GM18951 (cell line): ENCODE results near the gene DNAH14.
"Not testable (repeated sequence)": the region's sequence is repeated elsewhere in the genome, so short reads cannot be mapped to it uniquely, and the experiment has no call there.

Source experiments
- POLR2A ChIP-seq: IDR thresholded peaks from 4 replicates; pipeline ENCODE4 v1.6.1; 2011; ENCODE audit warnings: mild to moderate bottlenecking; ENCODE audit not compliant: insufficient read length, insufficient read depth; ENCODE audit errors: extremely low read depth
- in situ Hi-C: fragments of 300-500 bp; cut with MboI; formaldehyde crosslinking; loops from one replicate; pipeline ENCODE4 v1.12.0; 2022; ENCODE audit warnings: low sequenced_read_pairs, mixed read lengths, inconsistent platforms; ENCODE audit not compliant: unreplicated experiment

The DNAH14 gene

DNA sequence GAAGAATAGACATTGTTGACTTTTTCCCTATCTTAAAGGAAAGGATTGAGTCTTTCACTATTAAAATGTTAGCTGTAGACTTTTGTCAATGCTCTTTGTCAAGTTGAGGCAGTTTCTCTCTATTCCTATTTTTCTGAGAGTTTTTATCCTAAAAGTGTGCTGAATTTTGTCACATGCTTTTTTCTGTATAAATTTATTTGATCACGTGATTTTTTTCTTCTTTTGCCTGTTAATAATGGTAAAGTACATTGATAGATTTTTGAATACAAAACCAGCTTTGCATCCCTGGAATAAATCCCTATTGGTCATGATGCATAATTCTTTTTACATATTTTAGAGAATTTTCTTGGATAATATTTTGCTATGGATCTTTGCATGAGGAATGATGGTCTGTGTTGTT, 60.1 kb downstream of the DNAH14 start:
- in situ Hi-C loops: no loop called here
- no peak for TF ChIP-seq POLR2A

DNA sequence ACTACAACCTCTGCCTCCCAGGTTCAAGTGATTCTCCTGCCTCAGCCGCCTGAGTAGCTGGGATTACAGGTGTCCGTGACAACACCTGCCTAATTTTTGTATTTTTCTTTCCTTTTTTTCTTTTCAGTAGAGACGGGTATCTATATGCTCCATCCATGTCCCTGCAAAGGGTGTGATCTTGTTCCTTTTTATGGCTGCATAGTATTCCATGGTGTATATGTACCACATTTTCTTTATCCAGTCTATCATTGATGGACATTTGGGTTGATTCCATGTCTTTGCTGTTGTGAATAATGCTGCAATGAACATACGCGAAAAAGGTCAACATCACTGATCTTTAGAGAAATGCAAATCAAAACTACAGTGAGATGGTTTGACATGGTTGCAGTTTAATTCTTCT, 62.1 kb downstream of the DNAH14 start:
- in situ Hi-C loops: not testable (repeated sequence)

GRCh38 chr1:224995602-224996001, 66.1 kb downstream of the DNAH14 start:
- TF ChIP-seq POLR2A: no peak
- in situ Hi-C loops: no loop called here

GRCh38 chr1:224996266-224996665, 66.8 kb downstream of the DNAH14 start:
- in situ Hi-C loops: no loop called here
- no peak for TF ChIP-seq POLR2A

DNA sequence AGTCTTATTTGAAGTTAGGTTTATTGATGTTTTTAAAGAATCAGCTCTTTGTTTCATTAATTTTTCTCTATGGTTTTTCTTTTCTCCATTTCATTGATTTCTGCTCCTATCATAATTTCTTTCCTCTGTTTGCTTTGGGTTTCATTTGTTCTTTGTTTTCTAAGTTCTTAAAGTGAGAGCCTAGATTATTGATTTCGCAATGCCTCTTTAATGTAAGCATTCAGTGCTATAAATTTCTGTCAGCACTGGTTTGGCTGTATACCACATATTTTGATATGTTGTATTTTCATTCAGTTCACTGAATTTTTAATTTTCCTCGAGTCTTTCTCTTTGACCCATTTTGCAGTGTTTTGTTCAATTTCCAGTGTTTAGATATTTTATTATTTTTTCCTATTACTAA, 68.7 kb downstream of the DNAH14 start:
- in situ Hi-C loops: no loop called here
- TF ChIP-seq POLR2A: no peak

GRCh38 chr1:225004396-225004795, 74.9 kb downstream of the DNAH14 start:
- in situ Hi-C loops: no loop called here
- TF ChIP-seq POLR2A: no peak

- in situ Hi-C loops: not testable (repeated sequence)
These were observed 76.9 kb downstream of the DNAH14 start for GRCh38 chr1:225006352-225006751.

DNA sequence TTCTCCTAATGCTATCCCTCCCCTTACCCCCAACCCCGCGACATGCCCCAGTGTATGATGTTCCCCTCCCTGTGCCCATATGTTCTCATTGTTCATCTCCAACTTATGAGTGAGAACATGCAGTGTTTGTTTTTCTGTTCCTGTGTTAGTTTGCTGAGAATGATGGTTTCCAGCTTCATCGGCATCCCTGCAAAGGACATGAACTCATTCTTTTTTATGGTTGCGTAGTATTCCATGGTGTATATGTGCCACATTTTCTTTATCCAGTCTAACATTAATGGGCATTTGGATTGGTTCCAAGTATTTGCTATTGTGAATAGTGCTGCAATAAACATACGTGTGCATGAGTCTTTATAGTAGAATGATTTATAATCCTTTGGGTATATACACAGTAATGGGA, 78.6 kb downstream of the DNAH14 start:
- in situ Hi-C loops: not testable (repeated sequence)

- TF ChIP-seq POLR2A: no peak
- in situ Hi-C loops: no loop called here
These were observed 91.6 kb downstream of the DNAH14 start for GRCh38 chr1:225021037-225021436.

DNA sequence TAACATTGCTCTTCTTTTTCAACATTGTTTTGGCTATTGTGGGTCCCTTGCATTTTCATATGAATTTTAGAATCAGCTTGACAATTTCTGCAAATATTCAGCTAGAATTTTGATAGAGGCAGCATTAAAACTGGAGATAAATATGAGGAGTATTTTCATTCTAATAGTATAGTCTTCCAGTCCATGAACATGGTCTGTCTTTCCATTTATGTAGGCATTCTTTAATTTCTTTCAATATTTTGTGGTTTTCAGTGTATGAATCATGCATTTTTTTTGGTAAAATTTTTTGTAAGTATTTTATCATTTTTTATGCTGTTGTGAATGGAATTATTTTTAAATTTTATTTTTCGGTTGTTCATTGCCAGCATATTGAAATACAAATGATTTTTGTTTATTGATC, 97.2 kb downstream of the DNAH14 start:
- TF ChIP-seq POLR2A: no peak
- in situ Hi-C loops: no loop called here

DNA sequence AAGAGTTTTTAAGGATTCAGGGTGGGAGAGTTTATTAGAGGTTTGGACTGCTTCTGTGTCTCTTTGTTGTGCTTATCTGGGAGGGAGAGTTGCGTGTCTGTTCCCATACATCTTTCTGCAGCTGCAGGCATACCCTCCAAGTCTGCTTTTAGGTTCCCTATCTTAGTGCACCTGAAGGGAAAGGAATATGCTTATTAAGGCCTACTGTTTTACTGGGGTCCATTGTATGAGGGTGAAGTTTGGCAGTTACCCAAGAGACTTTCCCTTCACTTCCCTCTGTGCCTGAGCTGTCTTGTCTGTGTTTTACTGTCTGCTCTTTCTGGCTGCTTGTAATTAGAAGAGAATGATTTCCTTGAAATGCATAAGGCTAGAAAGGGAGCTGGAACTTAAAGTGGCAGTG, 107.0 kb downstream of the DNAH14 start:
- in situ Hi-C loops: not testable (repeated sequence)

DNA sequence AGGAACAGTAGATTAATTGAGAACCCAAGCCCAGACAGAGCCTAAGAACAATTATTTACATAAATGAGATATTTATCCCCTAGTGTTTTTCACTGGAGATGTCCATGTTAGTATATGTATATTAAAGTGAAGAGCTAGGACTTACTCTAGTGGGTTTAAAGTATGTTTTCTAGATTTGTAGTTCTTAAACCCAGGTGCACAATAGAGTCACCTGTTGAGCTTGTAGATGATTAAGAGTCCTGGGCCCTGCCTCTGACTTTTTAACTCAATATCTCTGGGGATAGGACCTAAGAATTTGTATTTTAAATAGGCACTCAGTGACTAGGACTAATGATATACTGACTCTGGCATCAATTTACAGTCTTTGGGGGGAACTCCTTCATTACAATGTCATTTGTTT, 112.8 kb downstream of the DNAH14 start:
- TF ChIP-seq POLR2A: no peak
- in situ Hi-C loops: no loop called here

DNA sequence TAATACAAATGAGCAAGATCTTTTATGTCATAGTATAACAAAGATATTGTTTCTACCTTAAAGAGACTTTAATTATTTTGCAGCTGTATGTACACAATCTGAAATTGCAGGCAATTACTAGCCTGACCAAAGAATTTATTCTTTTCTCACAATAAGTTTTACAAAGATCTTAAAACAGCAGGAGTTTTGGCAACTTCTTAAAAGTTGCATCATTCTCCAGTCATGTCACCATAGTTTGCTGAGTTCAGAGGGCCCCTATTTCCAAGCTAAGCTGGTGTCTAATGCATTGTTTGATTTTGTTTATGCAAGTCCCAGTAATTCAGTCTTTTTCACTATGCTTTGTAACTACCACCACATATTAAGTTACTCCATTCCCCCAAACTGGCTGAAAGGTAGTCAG, 114.8 kb downstream of the DNAH14 start:
- in situ Hi-C loops: no loop called here

DNA sequence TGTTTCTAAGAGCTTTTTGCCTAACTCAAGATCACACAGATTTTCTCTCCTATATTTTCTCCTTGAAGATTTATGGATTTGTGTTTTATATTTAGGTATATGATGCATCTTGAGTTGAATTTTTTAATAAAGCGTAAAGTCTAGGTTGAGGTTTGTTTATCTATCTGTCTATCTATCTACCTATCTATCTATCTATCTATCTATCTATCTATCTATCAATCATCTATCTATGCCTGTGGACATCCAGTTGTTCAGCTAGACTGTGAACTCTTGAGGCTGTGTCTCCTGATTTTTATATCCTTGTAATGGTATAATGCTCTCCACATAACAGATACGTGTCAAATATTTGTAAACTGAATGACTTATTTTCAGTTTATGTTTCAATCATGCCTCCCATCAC, 120.1 kb downstream of the DNAH14 start:
- in situ Hi-C loops: no loop called here
- no peak for TF ChIP-seq POLR2A

More for the DNA sequence above, 114.8 kb downstream of the DNAH14 start:
- no peak for TF ChIP-seq POLR2A

DNA sequence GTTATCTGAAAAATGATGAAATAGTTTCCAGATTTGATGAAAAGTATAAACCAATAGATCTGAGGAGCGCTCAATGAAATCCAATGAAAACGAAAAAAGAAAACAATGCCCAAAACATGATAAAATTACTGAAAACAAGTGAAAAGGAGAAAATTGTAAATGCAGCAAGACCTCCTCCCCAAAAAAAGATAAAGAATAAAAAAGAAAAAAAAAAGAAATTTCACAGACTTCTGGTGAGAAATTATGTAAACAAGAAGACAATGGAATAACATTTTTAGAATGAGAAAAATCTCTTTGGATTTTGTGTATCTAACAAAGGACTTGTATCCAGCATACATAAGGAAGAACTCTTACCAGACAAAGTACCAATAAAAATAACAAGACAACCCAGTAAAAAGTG, 134.2 kb downstream of the DNAH14 start:
- in situ Hi-C loops: loop anchor here (5.0 kb wide), 1 partner anchor 116 kb away; no protein-coding TSS in a partner anchor

DNA sequence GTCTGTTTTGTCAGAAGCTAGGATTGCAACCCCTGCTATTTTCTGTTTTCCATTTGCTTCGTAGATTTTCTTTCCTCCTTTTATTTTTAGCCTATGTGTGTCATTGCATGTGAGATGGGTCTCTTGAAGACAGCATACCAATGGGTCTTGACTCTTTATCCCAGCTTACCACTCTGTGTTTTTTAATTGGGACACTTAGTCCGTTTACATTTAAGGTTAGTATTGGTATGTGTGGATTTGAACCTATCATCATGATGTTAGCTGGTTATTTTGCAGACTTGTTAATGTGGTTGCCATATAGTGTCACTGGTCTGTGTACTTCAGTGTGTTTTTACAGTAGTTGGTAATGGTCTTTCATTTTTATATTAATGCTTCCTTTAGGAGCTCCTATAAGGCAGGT, 141.5 kb downstream of the DNAH14 start:
- TF ChIP-seq POLR2A: no peak
- in situ Hi-C loops: no loop called here

More for the DNA sequence above, 134.2 kb downstream of the DNAH14 start:
- no peak for TF ChIP-seq POLR2A
